MM.1S (cell line): ENCODE results near the gene TMEM208.

Source experiments
- EZH2 ChIP-seq: fragments of 300-600 bp; sonication (generic); optimal IDR thresholded peaks from 2 replicates; pipeline ENCODE3; 2017; ENCODE audit warnings: low read depth, mild to moderate bottlenecking, antibody characterized with exemption, low read length, mixed read lengths
- EZH2phosphoT487 ChIP-seq: fragments of 300-600 bp; sonication (generic); IDR thresholded peaks from 2 replicates; pipeline ENCODE4 v1.6.1; 2018; ENCODE audit warnings: antibody characterized with exemption, low read length
- TF ChIP-seq, protein P1 (sequence below): fragments of 300-600 bp; sonication (generic); IDR thresholded peaks from 2 replicates; pipeline ENCODE4 v1.5.1; 2016; ENCODE audit warnings: antibody characterized with exemption, low read length, mixed read lengths

DNA sequence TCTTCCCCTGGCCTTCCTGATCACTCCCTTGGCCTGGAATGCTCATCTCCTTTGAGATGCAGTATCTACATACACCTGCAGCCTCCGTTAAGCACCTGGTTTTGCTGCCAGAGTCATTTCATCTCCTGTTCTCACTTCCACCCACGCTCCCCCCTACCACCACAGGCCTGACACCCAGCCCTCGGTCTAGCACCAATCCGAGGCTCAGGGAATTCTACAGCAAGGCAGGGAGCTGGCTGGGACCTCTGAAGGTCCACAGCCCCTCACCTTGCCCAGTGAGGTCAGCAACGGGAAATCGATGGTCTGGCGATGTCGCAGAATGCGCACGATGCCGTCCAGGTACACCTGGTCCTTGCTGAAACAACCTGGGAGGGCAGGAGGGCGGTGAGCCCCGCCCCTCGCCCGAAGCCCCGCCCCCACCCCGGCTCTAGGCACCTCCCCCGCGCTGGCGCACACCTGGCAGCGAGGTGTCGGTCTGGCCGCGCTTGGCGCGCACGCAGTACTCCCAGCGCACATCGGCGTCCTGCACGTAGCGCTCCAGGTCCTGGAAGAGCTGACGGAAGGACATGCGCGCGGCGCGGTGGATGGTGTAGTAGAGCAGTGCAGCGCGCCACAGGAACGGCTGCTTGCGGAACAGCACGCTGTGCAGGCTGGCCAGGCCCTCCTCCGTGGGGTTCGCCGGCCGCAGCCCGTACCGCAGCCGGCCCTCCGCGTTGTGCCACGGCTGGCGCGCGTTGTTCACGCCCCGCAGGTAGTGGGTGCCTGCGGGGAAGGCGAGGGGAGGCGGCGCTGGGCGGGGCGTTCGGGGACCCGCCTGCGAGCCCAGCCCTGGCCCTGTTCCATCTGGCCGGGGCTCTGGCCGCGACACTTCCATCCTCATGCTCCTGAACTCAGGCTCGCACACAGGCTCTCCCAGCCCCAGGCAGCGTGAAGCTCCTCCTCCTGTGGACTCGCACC is 48.9 kb upstream of the TMEM208 start:
- TF ChIP-seq, protein P1, sequence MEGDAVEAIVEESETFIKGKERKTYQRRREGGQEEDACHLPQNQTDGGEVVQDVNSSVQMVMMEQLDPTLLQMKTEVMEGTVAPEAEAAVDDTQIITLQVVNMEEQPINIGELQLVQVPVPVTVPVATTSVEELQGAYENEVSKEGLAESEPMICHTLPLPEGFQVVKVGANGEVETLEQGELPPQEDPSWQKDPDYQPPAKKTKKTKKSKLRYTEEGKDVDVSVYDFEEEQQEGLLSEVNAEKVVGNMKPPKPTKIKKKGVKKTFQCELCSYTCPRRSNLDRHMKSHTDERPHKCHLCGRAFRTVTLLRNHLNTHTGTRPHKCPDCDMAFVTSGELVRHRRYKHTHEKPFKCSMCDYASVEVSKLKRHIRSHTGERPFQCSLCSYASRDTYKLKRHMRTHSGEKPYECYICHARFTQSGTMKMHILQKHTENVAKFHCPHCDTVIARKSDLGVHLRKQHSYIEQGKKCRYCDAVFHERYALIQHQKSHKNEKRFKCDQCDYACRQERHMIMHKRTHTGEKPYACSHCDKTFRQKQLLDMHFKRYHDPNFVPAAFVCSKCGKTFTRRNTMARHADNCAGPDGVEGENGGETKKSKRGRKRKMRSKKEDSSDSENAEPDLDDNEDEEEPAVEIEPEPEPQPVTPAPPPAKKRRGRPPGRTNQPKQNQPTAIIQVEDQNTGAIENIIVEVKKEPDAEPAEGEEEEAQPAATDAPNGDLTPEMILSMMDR = no peak
- TF ChIP-seq EZH2 = no peak
- no peak for TF ChIP-seq EZH2phosphoT487
